ENCODE data around the gene PCDHGA4.
"Not testable (repeated sequence)": the region's sequence is repeated elsewhere in the genome, so short reads cannot be mapped to it uniquely, and the experiment has no call there.

PCDHGA4 gene

GRCh38 chr5:141382469-141383294 is 27.9 kb downstream of the PCDHGA4 start, which contains the start of gene PCDHGA7:
PCDHGA7 (plus strand) TSS chr5:141382742; CDS start chr5:141382900, 158 bp downstream.
- DNase-seq (ENCODE audit: insufficient read length, low spot score) (no peak), FAIRE-seq (no peak)
- no peak for TF ChIP-seq CTCF (IDR thresholded peaks at IDR 0.05; ENCODE audit: insufficient read depth, missing control alignments)

GRCh38 chr5:141383345-141383744 is 28.5 kb downstream of the PCDHGA4 start:
- DNase-seq (ENCODE audit: insufficient read length, low spot score) (no peak), FAIRE-seq (no peak)
- no peak for TF ChIP-seq CTCF (IDR thresholded peaks at IDR 0.05; ENCODE audit: insufficient read depth, missing control alignments)

GRCh38 chr5:141384471-141385267 is 29.8 kb downstream of the PCDHGA4 start:
- no peak for TF ChIP-seq CTCF (IDR thresholded peaks at IDR 0.05; ENCODE audit: insufficient read depth, missing control alignments)
- DNase-seq (ENCODE audit: insufficient read length, low spot score), result no peak
- no peak for FAIRE-seq

GRCh38 chr5:141387557-141388311 is 32.9 kb downstream of the PCDHGA4 start, which contains the start of gene PCDHGB4:
PCDHGB4 (plus strand) TSS chr5:141387698; CDS start chr5:141387885, 187 bp downstream.
- DNase-seq (ENCODE audit: insufficient read length, low spot score); FAIRE-seq: not testable (repeated sequence)

GRCh38 chr5:141388661-141389060 is 33.8 kb downstream of the PCDHGA4 start:
- DNase-seq (ENCODE audit: insufficient read length, low spot score), result no peak
- no peak for FAIRE-seq
- TF ChIP-seq CTCF (IDR thresholded peaks at IDR 0.05; ENCODE audit: insufficient read depth, missing control alignments), result no peak

GRCh38 chr5:141389153-141390042 is 34.6 kb downstream of the PCDHGA4 start:
- DNase-seq (ENCODE audit: insufficient read length, low spot score) (no peak), FAIRE-seq (no peak)
- TF ChIP-seq CTCF (IDR thresholded peaks at IDR 0.05; ENCODE audit: insufficient read depth, missing control alignments), result no peak
